Measurements from ENCODE around the gene DNAJC3. TPM values are rescaled to one million over a fixed set of nuclear protein-coding genes. Genes with fewer than 3 reads are reported as not detected.

The DNAJC3 gene
- total RNA-seq, 1 donor from 2014 or later, result 51.7 TPM

DNA sequence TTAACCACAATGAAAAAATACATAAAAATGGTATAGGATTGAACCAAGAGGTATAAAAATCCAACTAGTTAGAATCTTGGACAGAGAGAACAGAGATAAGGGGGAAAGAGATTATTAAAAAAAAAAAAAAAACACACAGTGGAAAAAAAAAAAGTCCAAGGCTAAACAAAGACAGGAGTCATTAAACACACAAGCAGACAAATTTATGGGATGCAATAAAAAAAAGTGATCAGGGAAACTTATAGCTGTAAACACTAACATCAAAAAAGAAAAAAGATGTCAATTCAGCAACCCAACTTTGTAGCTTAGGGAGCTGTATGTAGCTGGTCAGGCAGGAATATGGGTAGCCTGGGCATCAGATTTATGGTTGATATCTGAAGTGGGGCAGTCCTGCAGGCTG, 129.0 kb downstream of the DNAJC3 start:
- H3K4me3 ChIP-seq (ENCODE audit: insufficient read depth, low read depth, low read length), result no peak overlapping the region
- peaks cover 2% of the 10 kb centered on the region for H3K36me3 ChIP-seq (ENCODE audit: insufficient read depth, low read length)
- no peak overlapping the region for H3K4me3 Mint-ChIP-seq (ENCODE audit: unreplicated experiment)
- H3K36me3 Mint-ChIP-seq (ENCODE audit: low read depth, unreplicated experiment), result peaks cover 26% of the 10 kb centered on the region
- DNase-seq (ENCODE audit: low read depth) (no peak), FAIRE-seq (no peak)
- TF ChIP-seq, protein P1, sequence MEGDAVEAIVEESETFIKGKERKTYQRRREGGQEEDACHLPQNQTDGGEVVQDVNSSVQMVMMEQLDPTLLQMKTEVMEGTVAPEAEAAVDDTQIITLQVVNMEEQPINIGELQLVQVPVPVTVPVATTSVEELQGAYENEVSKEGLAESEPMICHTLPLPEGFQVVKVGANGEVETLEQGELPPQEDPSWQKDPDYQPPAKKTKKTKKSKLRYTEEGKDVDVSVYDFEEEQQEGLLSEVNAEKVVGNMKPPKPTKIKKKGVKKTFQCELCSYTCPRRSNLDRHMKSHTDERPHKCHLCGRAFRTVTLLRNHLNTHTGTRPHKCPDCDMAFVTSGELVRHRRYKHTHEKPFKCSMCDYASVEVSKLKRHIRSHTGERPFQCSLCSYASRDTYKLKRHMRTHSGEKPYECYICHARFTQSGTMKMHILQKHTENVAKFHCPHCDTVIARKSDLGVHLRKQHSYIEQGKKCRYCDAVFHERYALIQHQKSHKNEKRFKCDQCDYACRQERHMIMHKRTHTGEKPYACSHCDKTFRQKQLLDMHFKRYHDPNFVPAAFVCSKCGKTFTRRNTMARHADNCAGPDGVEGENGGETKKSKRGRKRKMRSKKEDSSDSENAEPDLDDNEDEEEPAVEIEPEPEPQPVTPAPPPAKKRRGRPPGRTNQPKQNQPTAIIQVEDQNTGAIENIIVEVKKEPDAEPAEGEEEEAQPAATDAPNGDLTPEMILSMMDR (IDR thresholded peaks at IDR 0.05; ENCODE audit: insufficient read depth, low read depth, low read length), result no peak
- no peak for TF ChIP-seq EZH2 (IDR thresholded peaks at IDR 0.05; ENCODE audit: insufficient read depth, low read length)
- H3K4me1 ChIP-seq (ENCODE audit: insufficient read depth, low read length), result no peaks in the 10 kb centered on the region
- H4K20me1 ChIP-seq (ENCODE audit: insufficient read depth, low read length), result no peaks in the 10 kb centered on the region
- H3K9ac ChIP-seq (ENCODE audit: low read length), result no peak overlapping the region
- H3K27ac ChIP-seq (ENCODE audit: low read depth, low read length), result no peak overlapping the region
- H3K4me1 Mint-ChIP-seq (ENCODE audit: low read depth, unreplicated experiment), result no peaks in the 10 kb centered on the region
- H3K4me2 ChIP-seq (ENCODE audit: low read length), result no peak overlapping the region
- peaks cover 11% of the 10 kb centered on the region for H3K9me3 Mint-ChIP-seq (ENCODE audit: unreplicated experiment)
- no peaks in the 10 kb centered on the region for H3K27me3 Mint-ChIP-seq (ENCODE audit: low read depth, unreplicated experiment)
- H2AFZ ChIP-seq (ENCODE audit: low read depth, low read length), result no peak overlapping the region
- H3K27me3 ChIP-seq (ENCODE audit: insufficient read depth, low read length), result no peaks in the 10 kb centered on the region
- H3K27ac Mint-ChIP-seq (ENCODE audit: unreplicated experiment), result no peak overlapping the region
- H3K9me3 ChIP-seq (ENCODE audit: insufficient read depth, low read depth, low read length), result peaks cover 3% of the 10 kb centered on the region
- H3K79me2 ChIP-seq (ENCODE audit: insufficient read depth, low read length), result no peaks in the 10 kb centered on the region

DNA sequence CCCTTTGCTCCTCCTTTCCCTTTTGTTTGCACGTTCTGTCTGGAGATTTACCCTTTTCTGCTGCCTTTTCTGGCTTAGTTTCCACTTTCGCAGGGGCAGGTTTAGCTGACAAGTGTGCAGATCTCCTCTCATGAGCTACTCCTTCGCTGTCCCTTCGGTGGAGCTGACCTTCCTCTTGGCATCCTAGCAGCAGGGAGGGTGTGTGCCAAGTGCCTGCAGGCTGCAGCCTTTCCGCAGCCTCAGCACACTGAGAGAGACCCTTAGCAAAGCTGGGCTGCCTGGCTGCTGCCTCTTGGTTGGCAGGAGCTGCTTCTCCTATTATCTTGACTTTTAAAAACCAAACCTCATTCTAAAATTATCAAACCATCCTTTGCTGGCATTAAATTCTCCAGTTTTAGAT, 132.5 kb downstream of the DNAJC3 start:
- Histone ChIP-seq H3K4me3 (ENCODE audit: insufficient read depth, low read depth, low read length) (no peak overlapping the region), H3K27ac (ENCODE audit: low read depth, low read length) (no peak overlapping the region), H3K79me2 (ENCODE audit: insufficient read depth, low read length) (no peaks in the 10 kb centered on the region), H3K9ac (ENCODE audit: low read length) (no peak overlapping the region), H3K36me3 (ENCODE audit: insufficient read depth, low read length) (peaks cover 2% of the 10 kb centered on the region), H3K4me2 (ENCODE audit: low read length) (no peak overlapping the region), H4K20me1 (ENCODE audit: insufficient read depth, low read length) (no peaks in the 10 kb centered on the region), H3K9me3 (ENCODE audit: insufficient read depth, low read depth, low read length) (peaks cover 3% of the 10 kb centered on the region), H3K4me1 (ENCODE audit: insufficient read depth, low read length) (no peaks in the 10 kb centered on the region), H2AFZ (ENCODE audit: low read depth, low read length) (no peak overlapping the region), H3K27me3 (ENCODE audit: insufficient read depth, low read length) (no peaks in the 10 kb centered on the region)
- Mint-ChIP-seq H3K27ac (ENCODE audit: unreplicated experiment) (no peak overlapping the region), H3K4me1 (ENCODE audit: low read depth, unreplicated experiment) (no peaks in the 10 kb centered on the region), H3K9me3 (ENCODE audit: unreplicated experiment) (peaks cover 11% of the 10 kb centered on the region), H3K36me3 (ENCODE audit: low read depth, unreplicated experiment) (peaks cover 28% of the 10 kb centered on the region), H3K27me3 (ENCODE audit: low read depth, unreplicated experiment) (no peaks in the 10 kb centered on the region), H3K4me3 (ENCODE audit: unreplicated experiment) (no peak overlapping the region)
- no peak for DNase-seq (ENCODE audit: low read depth)
- FAIRE-seq, result no peak
- TF ChIP-seq, protein P1 (IDR thresholded peaks at IDR 0.05; ENCODE audit: insufficient read depth, low read depth, low read length), result no peak
- TF ChIP-seq EZH2 (IDR thresholded peaks at IDR 0.05; ENCODE audit: insufficient read depth, low read length), result no peak

DNA sequence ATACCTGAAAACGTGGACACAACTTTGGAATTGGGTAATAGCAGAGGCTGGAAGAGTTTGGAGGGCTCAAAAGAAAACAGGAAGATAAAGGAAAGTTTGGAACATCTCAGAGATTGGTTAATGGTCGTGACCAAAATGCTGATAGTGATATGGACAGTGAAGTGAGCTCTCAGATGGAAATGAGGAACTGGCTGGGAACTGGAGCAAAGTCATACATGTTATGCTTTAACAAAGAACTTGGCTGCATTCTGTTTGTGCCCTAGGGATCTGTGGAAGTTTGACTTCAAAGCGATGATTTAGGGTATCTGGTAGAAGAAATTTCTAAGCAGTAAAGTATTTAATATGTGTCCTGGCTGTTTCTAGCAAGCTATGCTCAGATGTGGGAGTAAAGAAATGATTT, 136.2 kb downstream of the DNAJC3 start:
- Histone ChIP-seq H3K27ac (ENCODE audit: low read depth, low read length) (no peak overlapping the region), H3K27me3 (ENCODE audit: insufficient read depth, low read length) (no peaks in the 10 kb centered on the region), H4K20me1 (ENCODE audit: insufficient read depth, low read length) (no peaks in the 10 kb centered on the region), H3K9me3 (ENCODE audit: insufficient read depth, low read depth, low read length) (no peaks in the 10 kb centered on the region), H2AFZ (ENCODE audit: low read depth, low read length) (no peak overlapping the region), H3K4me1 (ENCODE audit: insufficient read depth, low read length) (no peaks in the 10 kb centered on the region), H3K36me3 (ENCODE audit: insufficient read depth, low read length) (peaks cover 2% of the 10 kb centered on the region), H3K79me2 (ENCODE audit: insufficient read depth, low read length) (no peaks in the 10 kb centered on the region), H3K9ac (ENCODE audit: low read length) (no peak overlapping the region), H3K4me3 (ENCODE audit: insufficient read depth, low read depth, low read length) (no peak overlapping the region), H3K4me2 (ENCODE audit: low read length) (no peak overlapping the region)
- Mint-ChIP-seq H3K4me3 (ENCODE audit: unreplicated experiment) (no peak overlapping the region), H3K9me3 (ENCODE audit: unreplicated experiment) (peaks cover 9% of the 10 kb centered on the region), H3K27me3 (ENCODE audit: low read depth, unreplicated experiment) (no peaks in the 10 kb centered on the region), H3K4me1 (ENCODE audit: low read depth, unreplicated experiment) (no peaks in the 10 kb centered on the region), H3K27ac (ENCODE audit: unreplicated experiment) (no peak overlapping the region), H3K36me3 (ENCODE audit: low read depth, unreplicated experiment) (peaks cover 27% of the 10 kb centered on the region)
- DNase-seq (ENCODE audit: low read depth) (no peak), FAIRE-seq (no peak)
- no peak for TF ChIP-seq EZH2 (IDR thresholded peaks at IDR 0.05; ENCODE audit: insufficient read depth, low read length)
- TF ChIP-seq, protein P1 (IDR thresholded peaks at IDR 0.05; ENCODE audit: insufficient read depth, low read depth, low read length), result no peak
